Measurements from ENCODE around the gene CCDC138. TPM values are rescaled to one million over a fixed set of nuclear protein-coding genes. Genes with fewer than 3 reads are reported as not detected.

The CCDC138 gene
- total RNA-seq, 2 donors from 2014 or later, result 4.2 to 4.5 TPM

- intact Hi-C loops (cut with DNase I), result no loop called here
- DNase-seq (ENCODE audit: low spot score), result no peak
- WGBS, result 87% methylated on average over 24 of the region's 24 CpGs
- Histone ChIP-seq H3K4me1 (replicated peaks) (no peaks in the 10 kb centered on the region), H3K27me3 (replicated peaks; ENCODE audit: insufficient read depth) (no peaks in the 10 kb centered on the region), H3K27ac (no peak overlapping the region), H3K4me3 (no peak overlapping the region), H3K36me3 (no peaks in the 10 kb centered on the region), H3K9me3 (no peaks in the 10 kb centered on the region)
- no peak for TF ChIP-seq CTCF (IDR thresholded peaks at IDR 0.05)
- TF ChIP-seq POLR2AphosphoS5 (IDR thresholded peaks at IDR 0.05), result no peak
- no peak for TF ChIP-seq POLR2A (IDR thresholded peaks at IDR 0.05)
Measured at GRCh38 chr2:108907822-108908712, 121.5 kb downstream of the CCDC138 start.

- no peak for DNase-seq (ENCODE audit: low spot score)
- TF ChIP-seq POLR2AphosphoS5 (IDR thresholded peaks at IDR 0.05) (no peak), CTCF (IDR thresholded peaks at IDR 0.05) (no peak), POLR2A (IDR thresholded peaks at IDR 0.05) (no peak)
Measured at GRCh38 chr2:108908713-108909070, 122.1 kb downstream of the CCDC138 start.

GRCh38 chr2:108909275-108909823 is 122.8 kb downstream of the CCDC138 start:
- DNase-seq (ENCODE audit: low spot score), result no peak
- no peaks in the 10 kb centered on the region for H3K9me3 ChIP-seq
- H3K4me3 ChIP-seq, result no peak overlapping the region
- intact Hi-C loops (cut with DNase I), result no loop called here
- WGBS, result 77% methylated on average over 9 of the region's 9 CpGs
- no peaks in the 10 kb centered on the region for H3K4me1 ChIP-seq (replicated peaks)
- H3K27ac ChIP-seq, result no peak overlapping the region
- TF ChIP-seq CTCF (IDR thresholded peaks at IDR 0.05), result no peak
- no peak for TF ChIP-seq POLR2AphosphoS5 (IDR thresholded peaks at IDR 0.05)
- TF ChIP-seq POLR2A (IDR thresholded peaks at IDR 0.05), result no peak
- H3K27me3 ChIP-seq (replicated peaks; ENCODE audit: insufficient read depth), result no peaks in the 10 kb centered on the region
- H3K36me3 ChIP-seq, result no peaks in the 10 kb centered on the region

More at GRCh38 chr2:108908713-108909070, 122.1 kb downstream of the CCDC138 start:
- Histone ChIP-seq H3K36me3 (no peaks in the 10 kb centered on the region), H3K27me3 (replicated peaks; ENCODE audit: insufficient read depth) (no peaks in the 10 kb centered on the region), H3K4me3 (no peak overlapping the region), H3K4me1 (replicated peaks) (no peaks in the 10 kb centered on the region), H3K27ac (no peak overlapping the region), H3K9me3 (no peaks in the 10 kb centered on the region)
- 89% methylated on average over 1 of the region's 1 CpG for WGBS
- intact Hi-C loops (cut with DNase I), result no loop called here

GRCh38 chr2:108910011-108910431 is 123.5 kb downstream of the CCDC138 start:
- TF ChIP-seq CTCF (IDR thresholded peaks at IDR 0.05), result no peak
- no peak for TF ChIP-seq POLR2A (IDR thresholded peaks at IDR 0.05)
- no peak for TF ChIP-seq POLR2AphosphoS5 (IDR thresholded peaks at IDR 0.05)
- no peaks in the 10 kb centered on the region for H3K4me1 ChIP-seq (replicated peaks)
- intact Hi-C loops (cut with DNase I), result no loop called here
- no peaks in the 10 kb centered on the region for H3K36me3 ChIP-seq
- H3K4me3 ChIP-seq, result no peak overlapping the region
- no peaks in the 10 kb centered on the region for H3K27me3 ChIP-seq (replicated peaks; ENCODE audit: insufficient read depth)
- DNase-seq (ENCODE audit: low spot score), result no peak
- 94% methylated on average over 12 of the region's 12 CpGs for WGBS
- no peak overlapping the region for H3K27ac ChIP-seq
- no peaks in the 10 kb centered on the region for H3K9me3 ChIP-seq
